CD4-positive, alpha-beta T cell treated with Interleukin-17A for 1 hour (primary cell): ENCODE measurements around the gene RNASEL.
A peak's percentile ranks its signal among the peaks of the same experiment; 100 is the strongest.

Experiments
- DNase-seq: peaks from one replicate; pipeline ENCODE4 v3.0.0-alpha.2; 2020

RNASEL gene

GRCh38 chr1:182620924-182621585 lies 32.0 kb upstream of the RNASEL start:
- DNase-seq: no peak

- no peak for DNase-seq
These were observed 28.8 kb upstream of the RNASEL start for GRCh38 chr1:182617734-182618351.

GRCh38 chr1:182617014-182617429 lies 28.0 kb upstream of the RNASEL start:
- DNase-seq: no peak

- peak; percentile 93 for DNase-seq
These were observed 27.3 kb upstream of the RNASEL start for GRCh38 chr1:182616130-182617013.

- DNase-seq: no peak
These were observed 26.5 kb upstream of the RNASEL start for GRCh38 chr1:182615468-182616129.

GRCh38 chr1:182614796-182615454 lies 25.9 kb upstream of the RNASEL start:
- DNase-seq: peak; percentile 53

- DNase-seq: no peak
These were observed 22.7 kb upstream of the RNASEL start for GRCh38 chr1:182611787-182612186.

- DNase-seq: no peak
These were observed 22.3 kb upstream of the RNASEL start for GRCh38 chr1:182611326-182611725.

- DNase-seq: no peak
These were observed 21.6 kb upstream of the RNASEL start for GRCh38 chr1:182610606-182611194.

GRCh38 chr1:182608845-182609610 lies 20.0 kb upstream of the RNASEL start:
- DNase-seq: no peak

- DNase-seq: no peak
These were observed 19.2 kb upstream of the RNASEL start for GRCh38 chr1:182608236-182608635.

- DNase-seq: no peak
These were observed 18.5 kb upstream of the RNASEL start for GRCh38 chr1:182607566-182607965.

GRCh38 chr1:182604175-182605164 lies 15.4 kb upstream of the RNASEL start, which contains the start of gene RGS16:
Gene RGS16 (minus strand): TSS chr1:182604389. CDS start chr1:182604259, 130 bp downstream.
- DNase-seq: peak; percentile 92

GRCh38 chr1:182603646-182604174 lies 14.7 kb upstream of the RNASEL start:
- DNase-seq: no peak

GRCh38 chr1:182602935-182603645 lies 14.0 kb upstream of the RNASEL start:
- DNase-seq: peak; percentile 51

GRCh38 chr1:182601913-182602312 lies 12.9 kb upstream of the RNASEL start:
- no peak for DNase-seq

- peak; percentile 84 for DNase-seq
These were observed 12.3 kb upstream of the RNASEL start for GRCh38 chr1:182601416-182601786.

- DNase-seq: no peak
These were observed 11.8 kb upstream of the RNASEL start for GRCh38 chr1:182600745-182601415.
